HG02759 (cell line): ENCODE measurements around the gene STK10.
A peak's percentile ranks its signal among the peaks of the same experiment; 100 is the strongest.

Source experiments
- ATAC-seq: cut with Tn5 transposase; IDR thresholded peaks from one replicate; pipeline ENCODE4 v1.9.1; 2021; ENCODE audit warnings: mild to moderate bottlenecking, moderate library complexity; ENCODE audit not compliant: unreplicated experiment

Gene STK10

GRCh38 chr5:172111852-172112225 lies 76.2 kb downstream of the STK10 start:
- no peak for ATAC-seq

GRCh38 chr5:172110921-172111851 lies 76.8 kb downstream of the STK10 start:
- ATAC-seq: peak; percentile 85

DNA sequence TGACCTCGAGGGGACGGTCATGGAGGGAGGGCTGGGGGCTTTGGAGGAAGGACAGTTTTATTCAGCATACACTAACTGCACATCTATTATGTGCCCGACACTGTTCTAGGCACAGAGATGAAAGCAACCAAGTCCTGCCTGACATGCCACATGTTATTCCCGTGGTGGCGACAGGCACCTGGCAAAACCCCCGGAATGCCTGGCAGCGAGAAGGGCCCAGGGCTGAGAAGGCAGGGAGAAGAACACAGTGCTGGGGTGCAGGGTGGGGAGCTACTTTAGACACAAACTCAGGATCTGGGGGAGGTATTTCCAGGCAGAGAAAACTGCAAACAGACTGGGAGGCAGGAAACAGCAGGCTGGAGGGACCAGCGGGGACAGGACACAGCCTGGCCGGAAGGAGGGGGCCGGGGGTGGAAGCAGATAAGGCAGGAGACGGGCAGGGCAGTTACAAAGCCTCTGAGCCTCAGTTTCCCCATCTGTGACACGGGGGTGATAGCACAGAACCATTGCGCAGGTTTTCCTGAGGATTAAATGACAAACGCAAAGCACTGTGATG lies 77.7 kb downstream of the STK10 start:
- no peak for ATAC-seq

DNA sequence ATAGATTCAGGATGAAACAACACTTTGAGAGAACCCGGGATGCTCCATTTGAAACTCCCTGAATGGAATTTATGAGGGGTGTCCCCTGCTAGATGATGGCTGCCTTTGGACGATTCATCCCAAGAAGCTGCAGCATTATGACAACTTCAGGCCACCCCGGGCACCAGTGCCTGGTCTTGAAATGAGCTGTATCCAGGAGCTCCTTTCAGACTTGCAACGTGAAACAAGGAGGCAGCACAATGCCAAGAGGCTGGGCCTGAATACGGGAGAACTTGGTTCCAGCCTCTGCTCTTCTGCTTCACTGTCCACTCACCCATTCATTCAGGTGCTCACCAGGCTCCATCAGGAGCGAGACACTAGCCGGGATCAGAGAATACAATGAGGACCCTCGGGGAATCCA lies 78.3 kb downstream of the STK10 start:
- ATAC-seq: no peak

DNA sequence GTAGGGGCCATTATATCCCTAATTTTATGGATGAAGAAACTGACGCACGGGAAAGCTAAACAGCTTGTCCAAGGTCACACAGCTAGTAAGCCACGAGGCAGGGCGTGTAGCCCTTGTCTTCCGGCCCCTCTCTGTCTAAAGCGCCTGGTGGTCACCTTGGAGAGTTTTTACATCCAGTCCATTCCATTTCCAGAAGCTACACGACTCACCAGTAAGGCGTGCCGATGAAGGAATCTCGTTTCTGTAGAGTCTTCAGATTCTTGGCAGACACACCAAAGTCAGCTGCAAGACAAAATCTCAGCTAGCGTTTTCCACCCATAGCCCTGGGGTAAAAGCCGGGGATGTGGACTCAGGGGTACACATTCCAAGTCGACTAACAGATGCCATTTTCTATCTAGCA lies 80.5 kb downstream of the STK10 start:
- ATAC-seq: no peak

- no peak for ATAC-seq
Measured at GRCh38 chr5:172106511-172107356, 81.3 kb downstream of the STK10 start.

GRCh38 chr5:172105811-172106210 lies 82.2 kb downstream of the STK10 start:
- ATAC-seq: no peak

GRCh38 chr5:172104801-172105701 lies 83.0 kb downstream of the STK10 start:
- ATAC-seq: no peak

DNA sequence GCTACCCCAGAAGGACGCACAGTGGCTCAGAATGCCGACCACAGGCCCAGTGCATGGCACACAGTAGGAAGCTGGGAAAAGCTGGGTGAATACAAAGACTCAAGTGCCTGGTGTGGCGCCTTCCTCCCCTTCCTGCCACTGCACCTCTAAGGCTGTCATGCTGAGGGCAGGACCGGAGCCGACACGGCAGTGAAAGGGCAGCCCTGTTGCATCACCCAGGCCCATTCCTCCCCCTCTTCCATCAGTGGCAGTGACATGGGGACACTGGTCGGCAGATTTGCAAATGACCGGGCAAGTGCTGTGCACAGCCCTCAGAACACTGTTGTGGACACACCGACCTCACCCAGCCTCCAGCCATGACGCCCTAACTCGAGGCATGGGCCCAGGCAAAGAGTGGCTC lies 84.0 kb downstream of the STK10 start:
- ATAC-seq: no peak

GRCh38 chr5:172102913-172103626 lies 85.0 kb downstream of the STK10 start:
- no peak for ATAC-seq

- ATAC-seq: no peak
Measured at GRCh38 chr5:172102218-172102870, 85.7 kb downstream of the STK10 start.

- ATAC-seq: no peak
Measured at GRCh38 chr5:172101547-172102217, 86.3 kb downstream of the STK10 start.

DNA sequence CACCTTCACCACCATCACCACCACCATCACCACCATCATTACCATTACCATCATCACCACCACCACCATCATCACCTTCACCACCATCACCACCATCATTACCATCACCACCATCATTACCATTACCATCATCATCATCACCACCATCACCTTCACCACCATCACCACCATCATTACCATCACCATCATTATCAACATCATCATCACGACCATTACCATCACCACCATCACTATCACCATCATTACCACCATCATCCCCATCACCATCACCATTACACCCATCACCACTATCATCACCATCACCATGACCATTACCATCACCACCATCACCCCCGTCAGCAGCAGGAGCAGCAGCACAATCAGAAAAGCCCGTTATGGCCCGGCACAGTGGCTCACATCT lies 89.1 kb downstream of the STK10 start:
- no peak for ATAC-seq

DNA sequence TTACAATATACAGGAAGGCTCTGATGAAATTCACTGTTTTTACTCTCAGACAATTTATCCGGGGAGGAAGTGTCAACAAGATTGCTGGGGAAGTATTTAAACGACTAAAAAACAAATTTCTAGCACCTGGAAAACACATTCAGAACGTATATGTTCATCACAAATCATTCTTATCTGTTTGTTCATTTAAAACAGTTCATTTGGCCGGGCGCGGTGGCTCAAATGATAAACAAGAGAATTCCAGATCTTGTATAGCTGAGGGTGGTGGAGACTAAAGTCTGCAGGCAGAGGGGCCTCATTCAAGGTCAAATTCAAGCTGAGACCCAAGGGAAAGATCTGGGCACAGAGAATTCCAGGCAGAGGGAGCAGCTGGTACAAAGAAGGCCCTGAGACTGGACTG lies 90.0 kb downstream of the STK10 start:
- no peak for ATAC-seq

DNA sequence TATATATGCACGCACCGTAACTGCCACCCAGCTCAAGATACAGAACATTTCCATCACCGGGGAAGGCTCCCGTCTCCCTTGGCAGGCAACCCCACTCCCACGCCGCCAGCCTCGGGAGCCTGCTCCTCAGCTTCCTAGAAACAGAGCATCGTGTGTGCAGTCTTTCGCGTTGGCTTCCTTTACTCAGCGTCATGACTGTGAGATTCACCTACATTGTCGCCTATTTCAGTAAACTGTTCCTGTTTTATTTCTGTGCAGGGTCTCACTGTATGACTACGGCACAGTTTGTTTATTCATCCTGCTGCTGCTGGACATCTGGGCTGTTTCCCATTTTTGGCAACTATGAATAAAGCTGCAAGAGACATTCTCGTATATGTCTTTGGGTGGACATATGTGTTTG lies 90.7 kb downstream of the STK10 start:
- ATAC-seq: no peak

- ATAC-seq: no peak
Measured at GRCh38 chr5:172096207-172096940, 91.7 kb downstream of the STK10 start.

GRCh38 chr5:172095368-172096206 lies 92.4 kb downstream of the STK10 start:
- ATAC-seq: no peak
